Measurements from ENCODE around the gene RUFY4.
"Not testable (repeated sequence)": the region's sequence is repeated elsewhere in the genome, so short reads cannot be mapped to it uniquely, and the experiment has no call there.

RUFY4 gene

DNA sequence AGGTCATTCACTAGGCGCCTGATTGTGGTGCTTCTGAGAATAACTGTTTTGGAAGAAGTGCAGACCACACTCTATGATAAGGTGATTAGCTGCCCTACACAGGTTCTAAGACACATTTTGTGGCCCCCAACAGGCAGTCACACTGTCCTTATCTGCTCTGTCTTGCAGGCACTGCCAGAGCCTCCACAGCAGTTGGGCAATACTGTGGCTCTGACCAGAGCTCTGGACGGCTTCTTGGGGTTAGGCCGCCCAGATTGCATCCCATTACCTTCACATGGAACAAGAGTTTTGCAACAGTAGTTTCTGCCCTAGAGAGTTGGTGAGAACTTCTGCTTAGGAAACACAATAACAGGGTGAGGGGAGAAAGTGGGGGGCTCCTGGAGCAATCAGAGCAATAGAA lies 22.7 kb downstream of the RUFY4 start:
- DNase-seq = no peak

DNA sequence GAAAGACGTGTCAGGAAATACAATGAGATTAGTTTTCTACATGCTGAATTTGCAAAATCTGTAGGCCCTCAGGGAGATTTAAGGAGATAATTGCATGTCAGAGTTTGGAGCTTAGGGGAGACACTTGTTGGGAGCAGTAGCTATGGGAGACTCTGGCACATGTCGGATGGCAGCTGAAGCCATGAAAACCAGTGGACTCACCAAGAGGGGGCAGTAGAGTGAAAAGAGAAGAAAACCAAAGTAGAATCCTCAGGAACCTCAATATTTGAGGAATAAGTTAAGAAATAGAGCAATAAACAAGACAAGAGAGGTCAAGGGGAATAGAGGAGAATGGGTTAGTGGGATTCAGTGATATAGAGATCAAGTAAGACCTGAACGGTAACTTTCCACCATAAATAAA lies 24.8 kb downstream of the RUFY4 start:
- DNase-seq = no peak

DNA sequence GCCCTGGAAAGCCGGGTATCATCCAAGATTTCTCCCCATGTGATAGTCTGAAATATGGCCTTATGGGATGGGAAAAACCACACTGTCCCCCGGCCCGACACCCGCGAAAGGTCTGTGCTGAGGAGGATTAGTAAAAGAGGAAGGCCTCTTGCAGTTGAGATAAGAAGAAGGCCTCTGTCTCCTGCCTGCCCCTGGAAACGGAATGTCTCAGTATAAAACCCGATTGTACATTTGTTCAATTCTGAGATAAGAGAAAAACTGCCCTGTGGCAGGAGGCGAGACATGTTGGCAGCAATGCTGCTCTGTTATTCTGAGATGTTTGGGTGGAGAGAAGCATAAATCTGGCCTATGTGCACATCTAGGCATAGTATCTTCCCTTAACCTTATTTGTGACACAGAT lies 26.8 kb downstream of the RUFY4 start:
- DNase-seq = no peak

DNA sequence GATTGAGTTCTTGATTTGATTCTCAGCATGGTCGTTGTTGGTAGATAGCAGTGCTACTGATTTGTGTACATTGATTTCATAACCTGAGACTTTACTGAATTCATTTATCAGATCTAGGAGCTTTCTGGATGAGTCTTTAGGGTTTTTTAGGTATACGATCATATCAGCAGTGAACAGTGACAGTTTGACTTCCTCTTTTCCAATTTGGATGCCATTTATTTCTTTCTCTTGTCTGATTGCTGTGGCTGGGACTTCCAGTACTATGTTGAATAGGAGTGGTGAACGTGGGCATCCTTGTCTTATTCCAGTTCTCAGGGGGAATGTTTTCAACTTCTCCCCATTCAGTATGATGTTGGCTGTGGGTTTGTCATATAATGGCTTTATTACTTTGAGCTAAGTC lies 28.9 kb downstream of the RUFY4 start:
- no peak for DNase-seq

DNA sequence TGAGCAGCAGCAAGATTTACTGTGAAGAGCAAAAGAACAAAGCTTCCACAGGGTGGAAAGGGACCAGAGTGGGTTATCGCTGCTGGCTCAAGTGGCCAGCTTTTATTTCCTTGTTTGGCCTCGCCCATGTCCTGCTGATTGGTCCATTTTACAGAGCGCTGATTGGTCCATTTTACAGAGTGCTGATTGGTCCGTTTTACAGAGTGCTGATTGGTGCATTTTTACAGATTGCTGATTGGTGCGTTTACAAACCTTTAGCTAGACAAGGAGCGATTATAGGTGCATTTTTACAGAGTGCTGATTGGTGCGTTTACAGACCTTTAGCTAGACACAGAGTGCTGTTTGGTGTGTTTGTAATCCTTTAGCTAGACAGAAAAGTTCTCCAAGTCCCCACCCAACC lies 39.8 kb downstream of the RUFY4 start:
- DNase-seq = not testable (repeated sequence)

DNA sequence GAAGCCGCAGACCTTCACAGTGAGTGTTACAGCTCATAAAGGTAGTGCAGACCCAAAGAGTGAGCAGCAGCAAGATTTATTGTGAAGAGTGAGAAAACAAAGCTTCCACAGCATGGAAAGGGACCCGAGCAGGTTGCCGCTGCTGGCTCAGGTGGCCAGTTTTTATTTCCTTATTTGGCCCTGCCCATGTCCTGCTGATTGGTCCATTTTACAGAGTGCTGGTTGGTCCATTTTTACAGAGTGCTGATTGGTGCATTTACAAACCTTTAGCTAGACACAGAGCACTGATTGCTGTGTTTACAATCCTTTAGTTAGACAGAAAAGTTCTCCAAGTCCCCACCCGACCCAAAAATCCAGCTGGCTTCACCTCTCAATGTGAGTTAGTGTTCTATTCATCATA lies 52.7 kb downstream of the RUFY4 start:
- not testable (repeated sequence) for DNase-seq

DNA sequence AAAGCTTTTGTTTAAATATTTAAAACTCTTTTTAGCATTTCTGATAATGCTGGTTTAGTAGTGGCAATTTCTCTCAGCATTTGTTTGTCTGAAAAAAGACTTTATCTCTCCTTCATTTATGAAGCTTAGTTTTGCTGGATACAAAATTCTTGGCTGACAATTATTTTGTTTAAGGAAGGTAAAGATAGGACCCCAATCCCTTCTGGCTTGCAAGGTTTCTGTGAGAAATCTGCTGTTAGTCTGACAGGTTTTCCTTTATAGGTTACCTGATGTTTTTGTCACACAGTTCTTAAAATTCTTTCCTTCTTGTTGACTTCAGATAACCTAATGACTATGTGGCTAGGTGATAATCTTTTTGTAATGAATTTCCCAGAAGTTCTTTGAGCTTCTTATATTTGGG lies 53.2 kb downstream of the RUFY4 start:
- DNase-seq = not testable (repeated sequence)

DNA sequence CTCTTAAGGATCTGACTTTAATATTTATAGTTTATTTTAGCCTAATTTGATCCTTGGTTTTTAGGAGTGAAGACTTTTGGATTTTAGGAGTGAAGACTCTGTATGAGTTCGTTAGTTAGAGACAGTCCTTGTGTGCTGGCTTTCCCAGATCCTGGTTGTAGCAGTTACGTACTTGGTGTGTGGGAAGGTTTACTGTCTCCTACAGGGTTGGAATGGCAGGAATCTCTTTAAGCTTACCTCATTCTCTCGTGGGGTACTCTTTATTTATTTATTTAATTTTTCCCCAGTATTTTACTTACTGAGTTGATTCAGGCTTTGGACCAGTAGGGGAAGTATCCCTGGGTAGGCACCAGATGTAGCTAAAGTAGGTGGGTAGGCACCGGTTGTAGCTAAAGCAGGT lies 54.9 kb downstream of the RUFY4 start:
- no peak for DNase-seq

DNA sequence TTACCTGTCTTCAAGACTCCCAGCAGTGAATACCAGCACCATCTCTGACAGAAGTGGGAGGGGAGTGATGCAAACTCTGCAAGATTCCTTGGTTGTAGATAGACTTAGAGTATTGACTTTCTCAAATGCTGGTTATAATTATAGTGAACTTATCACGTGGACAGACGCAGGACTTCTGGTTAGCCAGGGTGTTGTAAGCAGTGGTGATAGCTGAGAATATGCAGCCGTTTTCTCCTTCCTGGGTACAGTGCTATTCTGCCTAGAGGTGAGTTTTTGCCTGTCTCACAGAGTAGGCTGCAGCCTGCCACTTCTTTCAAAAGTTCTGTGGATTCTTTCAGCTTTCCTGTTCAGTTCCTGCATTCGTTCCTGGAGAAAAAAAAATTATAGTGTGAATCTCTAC lies 56.0 kb downstream of the RUFY4 start:
- no peak for DNase-seq

DNA sequence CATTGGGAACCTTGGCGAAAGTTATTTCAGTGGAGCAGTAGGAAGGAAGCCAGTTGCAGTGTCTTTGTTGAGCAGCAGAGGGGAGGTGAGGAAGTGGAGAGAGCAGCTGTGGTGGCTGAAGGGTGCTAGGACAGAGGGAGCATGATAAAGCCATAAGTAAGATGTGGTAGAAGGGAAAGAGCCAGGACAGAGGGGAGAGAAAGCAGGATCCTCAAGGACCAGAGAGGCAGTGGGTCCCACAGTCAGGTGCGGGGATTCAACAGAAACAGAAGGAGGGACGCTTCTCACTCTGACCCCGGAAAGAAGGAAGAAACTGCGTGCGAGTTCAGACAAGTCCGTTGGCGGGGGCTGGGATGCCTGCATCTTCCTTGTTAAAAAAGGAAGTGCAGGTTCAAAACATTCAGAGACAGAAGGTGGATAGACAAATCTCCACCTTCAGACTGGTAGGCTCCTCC lies 56.6 kb downstream of the RUFY4 start, which contains the start of gene CXCR2:
CXCR2 (plus strand) TSS at position 403 of the 455 bp plus-strand sequence. CDS start 8,774 bp downstream, outside the sequence.
- no peak for DNase-seq

DNA sequence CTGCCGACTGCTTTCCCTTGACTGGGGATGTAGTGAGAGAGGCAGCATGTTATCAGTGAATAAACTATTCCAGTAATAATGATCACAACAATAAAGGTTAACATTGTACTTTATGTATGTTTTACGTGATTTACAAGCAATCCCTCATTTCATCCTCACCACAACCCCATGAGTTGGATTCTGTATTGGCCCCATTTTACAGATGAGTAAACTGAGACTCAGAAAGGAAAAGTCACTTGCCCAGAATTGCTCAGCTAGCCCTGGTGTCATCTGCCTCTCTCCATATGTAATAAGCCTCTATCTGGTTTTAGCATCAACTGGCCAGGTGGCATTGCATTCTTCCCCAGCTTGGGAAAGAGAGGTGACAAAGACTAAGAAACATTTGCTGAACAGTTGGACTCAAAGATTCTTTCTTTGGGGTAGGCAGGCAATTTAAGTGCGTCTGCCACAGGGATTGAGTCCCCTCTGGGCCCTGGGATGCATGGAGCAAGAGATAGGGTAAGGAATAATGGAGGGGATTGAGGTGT lies 58.9 kb downstream of the RUFY4 start:
- no peak for DNase-seq

DNA sequence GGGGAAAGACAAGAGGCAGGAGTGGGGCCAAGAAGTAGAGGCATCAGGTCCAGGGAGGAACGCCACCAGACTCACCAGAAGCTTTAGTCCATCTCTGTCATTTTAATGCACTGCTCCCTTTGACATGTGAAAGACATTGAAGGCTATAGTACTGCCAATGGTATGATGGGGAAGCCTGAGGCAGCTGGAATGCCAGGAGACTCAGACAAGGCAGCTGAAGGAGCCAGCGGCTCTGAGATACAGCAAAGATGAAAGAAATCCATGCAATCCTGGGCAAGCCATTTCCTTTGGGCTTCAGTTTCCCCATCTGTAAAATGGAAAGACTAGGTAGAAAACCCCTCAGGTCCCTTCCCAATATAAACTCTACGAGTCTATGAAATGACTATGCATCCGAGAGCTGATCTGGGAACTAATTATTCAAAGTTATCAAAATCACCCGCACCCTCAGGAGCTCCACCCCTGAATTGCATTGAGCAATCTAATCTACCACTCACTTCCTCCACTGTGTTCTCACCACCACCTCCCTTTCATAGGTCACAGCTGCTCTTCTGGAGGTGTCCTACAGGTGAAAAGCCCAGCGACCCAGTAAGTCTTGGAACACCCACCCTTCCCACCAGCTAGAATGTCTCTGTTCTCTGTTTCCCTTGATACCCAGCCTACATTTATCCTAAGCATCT lies 59.9 kb downstream of the RUFY4 start:
- DNase-seq = no peak

DNA sequence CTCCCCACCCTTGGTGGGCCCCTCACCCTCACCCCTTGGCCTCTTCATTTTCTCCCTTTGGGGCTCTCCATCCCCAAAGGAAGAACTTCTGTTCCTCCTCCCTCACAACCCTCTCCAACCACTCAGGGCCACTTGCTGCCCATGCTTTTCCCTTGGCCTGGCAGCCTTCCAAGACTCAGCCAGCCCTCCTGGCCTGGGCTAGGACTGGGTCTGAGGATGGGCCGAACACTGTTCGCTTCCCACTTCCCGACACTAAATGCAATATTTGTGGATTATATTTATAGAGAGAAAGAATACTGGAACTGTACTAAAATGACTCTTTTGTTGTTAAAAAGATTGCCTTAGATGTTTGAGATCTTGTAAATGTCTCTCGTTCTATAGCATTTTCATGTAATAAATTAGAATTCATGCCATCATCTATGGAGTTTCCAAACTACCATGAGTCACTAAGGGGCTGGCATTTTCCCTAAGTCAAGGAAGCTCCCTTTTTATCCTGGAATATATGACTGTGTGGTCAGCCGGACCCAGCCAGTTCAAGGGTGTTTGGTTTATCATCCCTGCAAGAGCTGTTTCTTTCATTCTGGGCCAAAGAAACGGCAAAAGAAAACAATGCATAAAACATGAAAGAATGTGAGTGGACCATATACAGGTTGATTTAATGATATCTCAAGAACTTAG lies 60.5 kb downstream of the RUFY4 start:
- DNase-seq = no peak

DNA sequence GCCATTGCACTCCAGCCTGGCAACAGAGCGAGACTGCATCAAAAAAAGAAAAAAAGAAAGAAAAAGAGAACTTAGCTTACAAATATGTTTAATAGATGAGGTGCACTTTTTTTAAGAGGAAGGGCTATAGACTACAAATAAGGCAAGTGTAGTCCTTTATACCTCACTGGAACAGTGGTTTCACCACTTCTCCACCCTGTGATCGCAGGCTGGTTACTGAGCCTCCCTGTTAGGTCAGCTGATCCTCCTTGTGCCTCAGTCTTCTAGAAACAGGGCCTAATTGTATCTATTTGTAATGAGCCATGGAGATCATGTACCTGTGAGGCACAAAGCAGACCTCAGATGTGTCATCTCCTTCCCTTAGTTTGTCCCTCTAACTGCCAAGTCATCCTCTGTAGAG lies 61.3 kb downstream of the RUFY4 start:
- DNase-seq = no peak

DNA sequence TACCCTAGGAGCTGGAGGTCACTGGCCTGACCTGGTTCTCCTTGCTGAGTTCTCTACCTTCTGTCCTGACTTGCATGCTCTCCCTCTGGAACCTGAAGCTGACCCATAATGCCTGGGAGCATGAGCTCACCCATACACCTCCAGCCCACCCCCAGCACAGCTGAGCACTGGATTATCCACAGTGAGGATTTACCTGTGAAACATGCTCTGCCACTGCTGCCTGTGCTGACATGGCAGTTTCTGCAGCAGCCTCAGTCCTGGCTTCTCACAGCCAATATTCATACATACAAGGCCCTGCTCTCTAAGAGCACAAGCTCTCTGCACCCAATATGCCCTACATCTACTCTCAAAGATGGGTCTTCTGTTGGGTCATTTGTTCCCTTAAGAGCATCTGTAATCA lies 61.8 kb downstream of the RUFY4 start:
- no peak for DNase-seq

DNA sequence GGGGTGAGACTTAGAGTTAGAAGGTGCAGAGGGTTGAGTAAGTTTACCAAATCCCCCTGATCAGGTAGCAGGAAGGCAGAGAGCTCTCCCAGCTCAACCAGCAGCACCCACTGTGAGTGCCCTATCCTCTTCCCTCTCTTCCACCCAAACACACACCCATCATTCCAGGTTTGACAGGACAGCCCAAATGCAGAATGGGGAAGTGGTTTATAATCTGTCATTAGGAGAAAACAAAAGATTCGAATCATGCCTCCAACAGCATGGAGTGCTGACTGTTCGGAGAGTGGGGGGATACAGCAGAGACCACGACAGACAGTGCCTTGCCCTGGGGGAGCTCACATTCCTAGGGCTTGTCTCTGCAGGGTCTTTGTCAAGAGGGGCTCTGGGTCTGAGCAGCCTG lies 68.5 kb downstream of the RUFY4 start:
- DNase-seq = no peak

DNA sequence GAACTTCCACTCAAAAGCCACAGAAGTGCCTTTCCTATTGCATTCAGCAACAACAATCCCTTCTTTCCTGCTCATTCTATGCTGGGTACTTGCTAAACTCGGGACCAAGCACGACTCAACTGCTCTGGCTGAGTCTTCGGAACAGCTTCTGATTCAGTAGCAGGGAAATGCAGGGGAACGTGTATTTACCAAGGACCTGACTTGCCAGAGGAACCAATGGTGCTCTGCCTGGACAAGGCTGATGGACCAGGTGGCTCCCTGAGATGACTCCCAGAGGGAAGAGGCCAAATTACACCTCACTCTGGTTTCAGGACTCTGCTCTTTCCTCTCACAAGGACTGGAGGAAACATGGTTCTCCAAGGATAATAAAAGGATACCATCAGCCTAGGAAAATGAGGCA lies 69.0 kb downstream of the RUFY4 start:
- DNase-seq = no peak

All from DMS153 (cell line).